HCT116 (cell line): Measurements from ENCODE around the gene CCDC191. TPM values are rescaled to one million over a fixed set of nuclear protein-coding genes. Genes with fewer than 3 reads are reported as not detected.

Experiments
- ATAC-seq: fragments of 200-7000 bp; cut with Tn5 transposase; 2 replicates; pipeline ENCODE4 v1.9.1; 2020; ENCODE audit warnings: mild to moderate bottlenecking, moderate library complexity
- BruUV-seq: library from RNA; stranded (reverse); fragments of 400-500 nt; replicated peaks from 2 replicates; lab custom pipeline; 2021; lab: Mats Ljungman, UMichigan
- CTCF ChIA-PET: fragments of 300-600 bp; sonication (Branson Sonifier 250); formaldehyde crosslinking; loops from one replicate; lab custom pipeline; 2021; ENCODE audit warnings: antibody characterized with exemption; lab: Charles Lee
- POLR2A ChIA-PET: fragments of 300-600, 350-600 bp; sonication (Branson Sonifier 250); formaldehyde crosslinking; loops from one replicate; lab custom pipeline; 2021; ENCODE audit warnings: antibody characterized with exemption; lab: Charles Lee
- RAD21 ChIA-PET, 2 experiments: fragments of 300-600 bp; sonication (Branson Sonifier 250); formaldehyde crosslinking; loops; one replicate each; lab custom pipeline; 2023; ENCODE audit warnings: low total read pairs in 2 of 2; ENCODE audit not compliant: uncharacterized antibody in 2 of 2, unreplicated experiment in 2 of 2, low non-redundant PET in 1 of 2; lab: Charles Lee
- DNase-seq: peaks from one replicate; pipeline ENCODE4 v3.0.0-alpha.2; 2010; ENCODE audit warnings: low read depth, low spot score
- H2AFZ ChIP-seq: fragments of 200-600 bp; shearing (Covaris generic), sonication (generic); 2 replicates; pipeline ENCODE4 v1.6.1; 2017; ENCODE audit warnings: low read depth, mixed run types, mixed read lengths, antibody characterized with exemption, low read length; ENCODE audit not compliant: poor library complexity, severe bottlenecking
- H3K27ac ChIP-seq: 2 replicates; pipeline ENCODE4 v1.5.1; 2012; ENCODE audit warnings: low read depth, low read length
- H3K27me3 ChIP-seq: fragments of 200-600 bp; sonication (generic); 2 replicates; pipeline ENCODE4 v1.6.1; 2016; ENCODE audit warnings: mixed run types, low read length, mixed read lengths; ENCODE audit not compliant: insufficient read depth
- H3K36me3 ChIP-seq, 2 experiments: fragments of 200-500 bp in 1 of 2; fragments of 200-600 bp in 1 of 2; sonication (Bioruptor generic) in 1 of 2; sonication (generic) in 1 of 2; 2 replicates each; pipeline versions ENCODE4 v1.5.1 to v1.6.1; 2014 to 2016; ENCODE audit warnings: low read length in 2 of 2, inconsistent platforms in 1 of 2, mixed read lengths in 1 of 2, mixed run types in 1 of 2; ENCODE audit not compliant: insufficient read depth in 2 of 2, control insufficient read depth in 1 of 2
- H3K4me1 ChIP-seq, 2 experiments: fragments of 200-600 bp in 1 of 2; sonication (generic) in 1 of 2; 2 replicates each; pipeline versions ENCODE4 v1.5.1 to v1.6.1; 2012 to 2017; ENCODE audit warnings: low read length in 2 of 2, inconsistent platforms in 1 of 2, mild to moderate bottlenecking in 1 of 2, mixed read lengths in 1 of 2, mixed run types in 1 of 2, moderate library complexity in 1 of 2; ENCODE audit not compliant: insufficient read depth in 2 of 2, control insufficient read depth in 1 of 2
- H3K4me2 ChIP-seq: fragments of 200-600 bp; sonication (generic); 2 replicates; pipeline ENCODE4 v1.6.1; 2017; ENCODE audit warnings: mixed run types, low read length, mixed read lengths
- H3K4me3 ChIP-seq, 2 experiments: fragments of 200-600 bp in 1 of 2; sonication (generic) in 1 of 2; replicated peaks in 1 of 2; 2 replicates each; pipeline ENCODE4 v1.5.1; 2011 to 2016; ENCODE audit warnings: low read length in 2 of 2, control low read depth in 1 of 2, low read depth in 1 of 2, mild to moderate bottlenecking in 1 of 2, mixed read lengths in 1 of 2, mixed run types in 1 of 2
- H3K79me2 ChIP-seq: fragments of 200-600 bp; sonication (generic); 2 replicates; pipeline ENCODE4 v1.6.1; 2017; ENCODE audit warnings: mild to moderate bottlenecking, mixed run types, low read length, moderate library complexity, mixed read lengths; ENCODE audit not compliant: insufficient read depth
- H3K9ac ChIP-seq: fragments of 200-600 bp; sonication (generic); 2 replicates; pipeline ENCODE4 v1.6.1; 2016; ENCODE audit warnings: low read length, mixed read lengths
- H3K9me2 ChIP-seq: fragments of 200-600 bp; sonication (generic), shearing (Covaris generic); 2 replicates; pipeline ENCODE4 v1.6.1; 2017; ENCODE audit warnings: mixed run types, mild to moderate bottlenecking, moderate library complexity; ENCODE audit not compliant: insufficient read depth
- H3K9me3 ChIP-seq, 2 experiments: fragments of 200-500 bp in 1 of 2; fragments of 200-600 bp in 1 of 2; sonication (Bioruptor generic) in 1 of 2; sonication (generic) in 1 of 2; 2 replicates each; pipeline ENCODE4 v1.6.1; 2014 to 2017; ENCODE audit warnings: low read length in 2 of 2, mixed read lengths in 2 of 2, inconsistent platforms in 1 of 2, low read depth in 1 of 2, mild to moderate bottlenecking in 1 of 2, mixed run types in 1 of 2, moderate library complexity in 1 of 2; ENCODE audit not compliant: control insufficient read depth in 1 of 2, insufficient read depth in 1 of 2
- H4K20me1 ChIP-seq: fragments of 200-600 bp; sonication (generic), shearing (Covaris generic); 2 replicates; pipeline ENCODE4 v1.6.1; 2017; ENCODE audit warnings: mixed run types, mild to moderate bottlenecking, moderate library complexity; ENCODE audit not compliant: insufficient read depth
- ATF3 ChIP-seq: IDR thresholded peaks from 2 replicates; pipeline ENCODE4 v1.6.1; 2012
- CTCF ChIP-seq, 3 experiments: fragments of 200-600 bp in 1 of 3; sonication (generic) in 1 of 3; IDR thresholded peaks in 2 of 3; conservative IDR thresholded peaks in 1 of 3; 2 replicates each; pipeline ENCODE4 v1.5.1; 2012 to 2017; ENCODE audit warnings: low read depth in 2 of 3, low read length in 2 of 3, antibody characterized with exemption in 1 of 3, borderline replicate concordance in 1 of 3, control low read depth in 1 of 3, mild to moderate bottlenecking in 1 of 3, mixed read lengths in 1 of 3, mixed run types in 1 of 3, moderate library complexity in 1 of 3; ENCODE audit not compliant: insufficient read depth in 1 of 3
- EZH2phosphoT487 ChIP-seq: fragments of 200-600 bp; IDR thresholded peaks from 2 replicates; pipeline ENCODE4 v1.6.1; 2018; ENCODE audit warnings: antibody characterized with exemption, borderline replicate concordance
- POLR2A ChIP-seq: IDR thresholded peaks from 2 replicates; pipeline ENCODE4 v1.7.0; 2011; ENCODE audit warnings: borderline replicate concordance; ENCODE audit not compliant: insufficient read depth, insufficient read length; ENCODE audit errors: extremely low read depth
- YY1 ChIP-seq: IDR thresholded peaks from 2 replicates; pipeline ENCODE4 v1.6.1; 2011; ENCODE audit warnings: low read length, low read depth, moderate library complexity, mild to moderate bottlenecking; ENCODE audit not compliant: insufficient replicate concordance; ENCODE audit errors: extremely low read depth
- ZBTB33 ChIP-seq: IDR thresholded peaks from 2 replicates; pipeline ENCODE4 v1.6.1; 2011; ENCODE audit warnings: mild to moderate bottlenecking, low read length, moderate library complexity; ENCODE audit not compliant: insufficient replicate concordance; ENCODE audit errors: extremely low read depth
- intact Hi-C: fragments of 100-400 bp; cut with micrococcal nuclease; formaldehyde crosslinking; loops from 2 replicates; pipeline ENCODE4 v1.10.0; 2022
- total RNA-seq: library from RNA; stranded (reverse); gene quantifications from one replicate; pipeline ENCODE4 v1.2.1, GENCODE V29; 2021; ENCODE audit not compliant: unreplicated experiment
- TF ChIP-seq, protein P1 (sequence below): IDR thresholded peaks from 2 replicates; pipeline ENCODE4 v1.6.1; 2012; ENCODE audit warnings: low read depth

Gene CCDC191
- total RNA-seq, 1 experiment from 2014 or later = 4.1 TPM

DNA sequence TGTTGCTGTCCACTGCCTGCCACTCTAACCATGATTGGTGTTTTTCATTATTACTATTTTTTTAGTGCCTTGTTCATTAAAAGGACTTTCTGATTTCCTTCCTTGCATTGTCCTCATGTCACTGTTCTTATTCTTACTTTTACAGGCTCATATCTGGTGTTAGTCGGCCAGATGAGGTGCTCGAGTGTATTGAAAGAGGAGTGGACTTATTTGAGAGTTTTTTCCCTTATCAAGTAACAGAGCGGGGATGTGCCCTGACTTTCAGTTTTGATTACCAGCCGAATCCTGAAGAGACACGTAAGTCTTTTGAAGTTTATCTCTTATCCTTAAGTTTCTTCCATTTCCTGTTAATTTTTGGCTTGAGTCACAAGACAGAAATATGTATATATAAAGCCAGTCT is 23.4 kb upstream of the CCDC191 start (continued):
- TF ChIP-seq, protein P1, sequence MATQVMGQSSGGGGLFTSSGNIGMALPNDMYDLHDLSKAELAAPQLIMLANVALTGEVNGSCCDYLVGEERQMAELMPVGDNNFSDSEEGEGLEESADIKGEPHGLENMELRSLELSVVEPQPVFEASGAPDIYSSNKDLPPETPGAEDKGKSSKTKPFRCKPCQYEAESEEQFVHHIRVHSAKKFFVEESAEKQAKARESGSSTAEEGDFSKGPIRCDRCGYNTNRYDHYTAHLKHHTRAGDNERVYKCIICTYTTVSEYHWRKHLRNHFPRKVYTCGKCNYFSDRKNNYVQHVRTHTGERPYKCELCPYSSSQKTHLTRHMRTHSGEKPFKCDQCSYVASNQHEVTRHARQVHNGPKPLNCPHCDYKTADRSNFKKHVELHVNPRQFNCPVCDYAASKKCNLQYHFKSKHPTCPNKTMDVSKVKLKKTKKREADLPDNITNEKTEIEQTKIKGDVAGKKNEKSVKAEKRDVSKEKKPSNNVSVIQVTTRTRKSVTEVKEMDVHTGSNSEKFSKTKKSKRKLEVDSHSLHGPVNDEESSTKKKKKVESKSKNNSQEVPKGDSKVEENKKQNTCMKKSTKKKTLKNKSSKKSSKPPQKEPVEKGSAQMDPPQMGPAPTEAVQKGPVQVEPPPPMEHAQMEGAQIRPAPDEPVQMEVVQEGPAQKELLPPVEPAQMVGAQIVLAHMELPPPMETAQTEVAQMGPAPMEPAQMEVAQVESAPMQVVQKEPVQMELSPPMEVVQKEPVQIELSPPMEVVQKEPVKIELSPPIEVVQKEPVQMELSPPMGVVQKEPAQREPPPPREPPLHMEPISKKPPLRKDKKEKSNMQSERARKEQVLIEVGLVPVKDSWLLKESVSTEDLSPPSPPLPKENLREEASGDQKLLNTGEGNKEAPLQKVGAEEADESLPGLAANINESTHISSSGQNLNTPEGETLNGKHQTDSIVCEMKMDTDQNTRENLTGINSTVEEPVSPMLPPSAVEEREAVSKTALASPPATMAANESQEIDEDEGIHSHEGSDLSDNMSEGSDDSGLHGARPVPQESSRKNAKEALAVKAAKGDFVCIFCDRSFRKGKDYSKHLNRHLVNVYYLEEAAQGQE = no peak

- Histone ChIP-seq H4K20me1 (peaks cover 7% of the 10 kb centered on the region; the same call in 1 of the 2 replicates), H3K9me2 (no peaks in the 10 kb centered on the region), H2AFZ (no peak overlapping the region), H3K79me2 (peaks cover 35% of the 10 kb centered on the region), H3K27ac (no peak overlapping the region), H3K4me1 (no peaks in the 10 kb centered on the region), H3K9me3 (no peaks in the 10 kb centered on the region), H3K4me2 (no peak overlapping the region), H3K9ac (no peak overlapping the region), H3K4me3 (no peak overlapping the region), H3K27me3 (no peaks in the 10 kb centered on the region), H3K36me3 (peaks cover 51 to 76% of the 10 kb centered on the region in 2 experiments)
- intact Hi-C loops = no loop called here
- POLR2A ChIA-PET = no interaction called here
- RAD21 ChIA-PET = no interaction called here
- DNase-seq (no peak), ATAC-seq (no peak)
- CTCF ChIA-PET = no interaction called here
- no TSS peak for BruUV-seq
- no peak for TF ChIP-seq YY1
- no peak for TF ChIP-seq ZBTB33
- TF ChIP-seq CTCF (IDR thresholded peaks at IDR 0.05 in 2 of 3, conservative IDR thresholded peaks at IDR 0.05 in 1 of 3; ENCODE audit: borderline replicate concordance in 1 of 3, insufficient read depth in 1 of 3, low read depth in 2 of 3, low read length in 2 of 3) = no peak
- no peak for TF ChIP-seq POLR2A
- TF ChIP-seq ATF3 = no peak
- no peak for TF ChIP-seq EZH2phosphoT487
These were observed 21.8 kb upstream of the CCDC191 start for GRCh38 chr3:114078126-114078525.
